PFSK-1 (cell line): ENCODE measurements around the gene COL13A1.

Experiments used
- FOXP2 ChIP-seq: optimal IDR thresholded peaks from 2 replicates; pipeline ENCODE3; 2011; ENCODE audit warnings: borderline replicate concordance, control low read depth, inconsistent platforms; ENCODE audit not compliant: insufficient read depth; ENCODE audit errors: extremely low read length, extremely low read depth
- TAF1 ChIP-seq: IDR thresholded peaks from 2 replicates; pipeline ENCODE4 v1.6.1; 2012; ENCODE audit warnings: low read length, control low read depth, borderline replicate concordance; ENCODE audit not compliant: insufficient read depth

DNA sequence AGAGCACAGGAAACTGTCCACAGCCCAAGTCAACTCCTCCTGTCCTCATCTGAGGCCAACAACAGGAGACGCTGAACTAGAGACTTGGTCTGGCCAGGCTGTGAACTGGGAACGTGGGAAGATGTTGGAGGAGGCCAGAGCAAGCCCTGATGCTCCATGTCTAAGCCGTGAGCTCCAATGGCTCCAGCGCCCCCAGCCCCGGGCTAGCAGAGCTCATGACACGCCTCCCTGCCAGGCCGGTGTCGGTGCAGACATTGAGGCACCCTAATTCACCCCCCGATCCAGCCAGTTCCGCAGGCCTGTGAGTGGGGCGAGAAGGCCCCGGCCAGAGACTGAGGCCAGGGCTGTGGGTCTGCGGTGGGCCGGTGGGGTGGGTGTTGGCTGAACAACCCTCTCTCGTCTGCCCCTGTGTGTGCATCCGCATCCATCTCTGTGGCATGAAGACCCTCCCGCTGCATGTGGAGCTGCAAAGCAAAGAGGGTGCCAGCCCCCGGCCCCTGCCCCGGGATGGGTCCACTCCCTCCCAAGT is 141.7 kb downstream of the COL13A1 start:
- TF ChIP-seq TAF1 (no peak), FOXP2 (no peak)
